CD14-positive monocyte (primary cell): ENCODE measurements around the gene ST3GAL4. TPM values are rescaled to one million over a fixed set of nuclear protein-coding genes. Genes with fewer than 3 reads are reported as not detected.
A peak's percentile ranks its signal among the peaks of the same experiment; 100 is the strongest.

Experiments used
- DNase-seq, 3 donors: peaks; one replicate each; pipeline ENCODE4 v3.0.0-alpha.2; 2011 to 2022
- H2AFZ ChIP-seq: 2 replicates; pipeline ENCODE4 v1.6.0; 2012; ENCODE audit warnings: mild to moderate bottlenecking, low read depth, low read length, inconsistent platforms; ENCODE audit not compliant: insufficient read depth, poor library complexity, severe bottlenecking
- H3K27ac ChIP-seq, 2 donors: 1 replicate in 1 of 2; 2 replicates in 1 of 2; pipeline ENCODE4 v1.5.1; 2012 to 2013; ENCODE audit warnings: low read length in 2 of 2, control low read depth in 1 of 2, inconsistent platforms in 1 of 2, low read depth in 1 of 2, mild to moderate bottlenecking in 1 of 2
- H3K27me3 ChIP-seq, 2 donors: one replicate each; pipeline versions ENCODE4 v1.6.0 to v1.6.1; 2011 to 2013; ENCODE audit warnings: low read length in 2 of 2; ENCODE audit not compliant: control insufficient read depth in 2 of 2, insufficient read depth in 2 of 2
- H3K36me3 ChIP-seq, 2 donors: replicated peaks in 1 of 2; 1 replicate in 1 of 2; 2 replicates in 1 of 2; pipeline versions ENCODE4 v1.5.1 to v1.6.1; 2012 to 2013; ENCODE audit warnings: low read length in 2 of 2, control low read depth in 1 of 2, inconsistent platforms in 1 of 2, mild to moderate bottlenecking in 1 of 2; ENCODE audit not compliant: insufficient read depth in 2 of 2, control insufficient read depth in 1 of 2
- H3K4me1 ChIP-seq, 2 donors: 1 replicate in 1 of 2; 2 replicates in 1 of 2; pipeline versions ENCODE4 v1.5.1 to v1.6.1; 2012 to 2013; ENCODE audit warnings: low read length in 2 of 2, control low read depth in 1 of 2, inconsistent platforms in 1 of 2, mild to moderate bottlenecking in 1 of 2, moderate library complexity in 1 of 2; ENCODE audit not compliant: insufficient read depth in 2 of 2, control insufficient read depth in 1 of 2
- H3K4me2 ChIP-seq: replicated peaks from 2 replicates; pipeline ENCODE3; 2012; ENCODE audit warnings: low read length, moderate library complexity, mild to moderate bottlenecking; ENCODE audit not compliant: poor library complexity, severe bottlenecking; ENCODE audit errors: extremely low read depth
- H3K4me3 ChIP-seq, 3 experiments: fragments of 200-600 bp in 1 of 3; sonication (generic) in 1 of 3; replicated peaks in 1 of 3; 1 replicate in 2 of 3; 2 replicates in 1 of 3; pipeline ENCODE4 v1.5.1; 2011 to 2013; ENCODE audit warnings: low read length in 3 of 3, mild to moderate bottlenecking in 3 of 3, control low read depth in 2 of 3, low read depth in 2 of 3, inconsistent platforms in 1 of 3, moderate library complexity in 1 of 3
- H3K79me2 ChIP-seq: 2 replicates; pipeline ENCODE4 v1.6.0; 2012; ENCODE audit warnings: mild to moderate bottlenecking, control low read depth, inconsistent platforms, low read length, moderate library complexity; ENCODE audit not compliant: insufficient read depth
- H3K9ac ChIP-seq: 2 replicates; pipeline ENCODE4 v1.6.0; 2017; ENCODE audit warnings: low read length, mild to moderate bottlenecking; ENCODE audit not compliant: insufficient read depth, poor library complexity, severe bottlenecking
- H3K9me3 ChIP-seq, 2 donors: replicated peaks in 1 of 2; 1 replicate in 1 of 2; 2 replicates in 1 of 2; pipeline versions ENCODE4 v1.5.1 to v1.6.1; 2012 to 2013; ENCODE audit warnings: low read length in 2 of 2, control low read depth in 1 of 2; ENCODE audit not compliant: control insufficient read depth in 1 of 2, insufficient read depth in 1 of 2
- H4K20me1 ChIP-seq: 2 replicates; pipeline ENCODE4 v1.6.0; 2012; ENCODE audit warnings: mild to moderate bottlenecking, low read length, control low read depth, moderate library complexity; ENCODE audit not compliant: insufficient read depth
- H3K27ac Mint-ChIP-seq, 7 donors: one replicate each; pipeline ENCODE4 v1.8.0; 2020; ENCODE audit warnings: mild to moderate bottlenecking in 7 of 7, mixed read lengths in 7 of 7, moderate library complexity in 6 of 7, inconsistent platforms in 2 of 7
- H3K27me3 Mint-ChIP-seq, 3 donors: one replicate each; pipeline ENCODE4 v1.8.0; 2021 to 2022; ENCODE audit warnings: low read depth in 3 of 3, mild to moderate bottlenecking in 3 of 3, mixed read lengths in 3 of 3, moderate library complexity in 3 of 3, inconsistent platforms in 1 of 3
- H3K36me3 Mint-ChIP-seq, 2 donors: one replicate each; pipeline ENCODE4 v1.8.0; 2020; ENCODE audit warnings: mixed read lengths in 2 of 2, inconsistent platforms in 1 of 2, mild to moderate bottlenecking in 1 of 2
- H3K4me1 Mint-ChIP-seq: one replicate; pipeline ENCODE4 v1.8.0; 2020; ENCODE audit warnings: mild to moderate bottlenecking, mixed read lengths
- H3K4me3 Mint-ChIP-seq, 2 donors: one replicate each; pipeline ENCODE4 v1.8.0; 2020; ENCODE audit warnings: mild to moderate bottlenecking in 2 of 2, mixed read lengths in 2 of 2, moderate library complexity in 1 of 2
- H3K9me3 Mint-ChIP-seq, 7 donors: one replicate each; pipeline ENCODE4 v1.8.0; 2020 to 2022; ENCODE audit warnings: mixed read lengths in 7 of 7, mild to moderate bottlenecking in 6 of 7, moderate library complexity in 6 of 7, inconsistent platforms in 2 of 7
- CTCF ChIP-seq: fragments of 200-600 bp; IDR thresholded peaks from one replicate; pipeline ENCODE4 v1.8.0; 2022; ENCODE audit warnings: antibody characterized with exemption, mild to moderate bottlenecking
- WGBS: methylation state at CpG from one replicate; pipeline ENCODE4 v1.1.5; 2013; ENCODE audit warnings: missing lambda C conversion rate; ENCODE audit not compliant: insufficient coverage; 5-methylcytosine and 5-hydroxymethylcytosine counted together
- intact Hi-C, 2 donors: fragments of 100-400 bp; cut with micrococcal nuclease; formaldehyde crosslinking; loops; one replicate each; pipeline versions ENCODE4 v1.15.0 to v1.15.1; 2023
- polyA plus RNA-seq, 3 donors: library from polyadenylated mRNA; depleted of rRNA in 1 of 3; unstranded in 2 of 3; stranded (reverse) in 1 of 3; fragments of 300-500 nt in 2 of 3; fragments of >200 nt in 1 of 3; fragmentation: Illumina TruSeq in 2 of 3; gene quantifications; 1 replicate in 2 of 3; 2 replicates in 1 of 3; pipeline ENCODE4 v1.2.3, GENCODE V29; 2012 to 2021

The ST3GAL4 gene
- polyA plus RNA-seq, 3 donors: 7.8 to 14.3 (median 10.1) TPM

GRCh38 chr11:126406368-126406767 is 50.9 kb downstream of the ST3GAL4 start:
- Mint-ChIP-seq H3K27ac (peak overlapping the region in 2 of 7 donors; percentile 42 to 53), H3K36me3 (peaks cover 34 to 47% of the 10 kb centered on the region in 2 donors), H3K27me3 (no peaks in the 10 kb centered on the region), H3K4me3 (no peak overlapping the region), H3K4me1 (peaks cover 8% of the 10 kb centered on the region), H3K9me3 (no peaks in the 10 kb centered on the region)
- intact Hi-C loops: no loop called here
- H3K27ac ChIP-seq: no peak overlapping the region
- no peak overlapping the region for H3K9ac ChIP-seq
- no peaks in the 10 kb centered on the region for H3K79me2 ChIP-seq
- no peak overlapping the region for H2AFZ ChIP-seq
- H3K36me3 ChIP-seq: peaks cover 32 to 47% of the 10 kb centered on the region in 2 donors
- no peaks in the 10 kb centered on the region for H3K27me3 ChIP-seq
- H3K4me2 ChIP-seq: no peak overlapping the region
- H3K9me3 ChIP-seq: no peaks in the 10 kb centered on the region
- DNase-seq: no peak
- H3K4me3 ChIP-seq: no peak overlapping the region
- no peaks in the 10 kb centered on the region for H4K20me1 ChIP-seq
- WGBS: 99% methylated on average over 7 of the region's 8 CpGs
- TF ChIP-seq CTCF: no peak
- H3K4me1 ChIP-seq: peaks cover 3 to 9% of the 10 kb centered on the region in 2 donors

- 63% methylated on average over 11 of the region's 12 CpGs for WGBS
Observed at GRCh38 chr11:126407101-126407521, 51.6 kb downstream of the ST3GAL4 start.

More at GRCh38 chr11:126407101-126407521, 51.6 kb downstream of the ST3GAL4 start:
- peaks cover 8% of the 10 kb centered on the region for H3K4me1 Mint-ChIP-seq
- H3K79me2 ChIP-seq: no peaks in the 10 kb centered on the region
- peaks cover 39 to 54% of the 10 kb centered on the region in 2 donors for H3K36me3 Mint-ChIP-seq
- H3K27ac Mint-ChIP-seq: peak overlapping the region in 1 of 7 donors; percentile 25
- no peaks in the 10 kb centered on the region for H3K27me3 Mint-ChIP-seq
- H3K36me3 ChIP-seq: peaks cover 32 to 54% of the 10 kb centered on the region in 2 donors
- no peak overlapping the region for H3K4me3 Mint-ChIP-seq
- no peak overlapping the region for H3K9ac ChIP-seq
- TF ChIP-seq CTCF: no peak
- H4K20me1 ChIP-seq: no peaks in the 10 kb centered on the region
- H2AFZ ChIP-seq: no peak overlapping the region
- intact Hi-C loops: no loop called here
- no peaks in the 10 kb centered on the region for H3K27me3 ChIP-seq
- H3K9me3 Mint-ChIP-seq: no peaks in the 10 kb centered on the region
- no peak overlapping the region for H3K4me2 ChIP-seq
- peaks cover 3 to 9% of the 10 kb centered on the region in 2 donors for H3K4me1 ChIP-seq
- no peak overlapping the region for H3K27ac ChIP-seq
- H3K4me3 ChIP-seq: no peak overlapping the region
- no peak for DNase-seq
- H3K9me3 ChIP-seq: no peaks in the 10 kb centered on the region
